GM12874 (cell line): ENCODE measurements around the gene LRP1B.

Source experiments
- CTCF ChIP-seq: IDR thresholded peaks from 2 replicates; pipeline ENCODE4 v1.5.1; 2011; ENCODE audit warnings: low read depth, mild to moderate bottlenecking, control low read depth, low read length, moderate library complexity; ENCODE audit not compliant: insufficient read depth

The LRP1B gene

GRCh38 chr2:141586985-141587384, 543.8 kb downstream of the LRP1B start:
- no peak for TF ChIP-seq CTCF

GRCh38 chr2:141582213-141582612, 548.6 kb downstream of the LRP1B start:
- no peak for TF ChIP-seq CTCF

GRCh38 chr2:141579071-141579470, 551.7 kb downstream of the LRP1B start:
- no peak for TF ChIP-seq CTCF

GRCh38 chr2:141570474-141571131, 560.2 kb downstream of the LRP1B start:
- no peak for TF ChIP-seq CTCF

GRCh38 chr2:141569941-141570340, 560.9 kb downstream of the LRP1B start:
- TF ChIP-seq CTCF = no peak

- no peak for TF ChIP-seq CTCF
Observed at GRCh38 chr2:141565597-141565996, 565.2 kb downstream of the LRP1B start.

GRCh38 chr2:141560723-141561122, 570.1 kb downstream of the LRP1B start:
- no peak for TF ChIP-seq CTCF
